Stomach (tissue), 9 donors: Measurements from ENCODE around the gene APOF. TPM values are rescaled to one million over a fixed set of nuclear protein-coding genes. Genes with fewer than 3 reads are reported as not detected.
"Not testable (repeated sequence)": the region's sequence is repeated elsewhere in the genome, so short reads cannot be mapped to it uniquely, and the experiment has no call there.

Experiments
- DNase-seq, 2 donors: peaks; one replicate each; pipeline versions ENCODE4 v3.0.0 to v3.0.0-alpha.2; 2013 to 2019
- H3K27ac ChIP-seq, 5 donors: fragments of 200-600 bp in 4 of 5; sonication (generic) in 4 of 5; one replicate each; pipeline ENCODE4 v1.5.1; 2013 to 2019; ENCODE audit warnings: mild to moderate bottlenecking in 1 of 5, moderate library complexity in 1 of 5
- H3K27me3 ChIP-seq, 3 donors: fragments of 200-600 bp; sonication (generic); one replicate each; pipeline ENCODE4 v1.5.1; 2017 to 2019; ENCODE audit warnings: mixed run types in 1 of 3
- H3K36me3 ChIP-seq, 4 donors: fragments of 200-600 bp; sonication (generic); 1 replicate in 3 of 4; 2 replicates in 1 of 4; pipeline ENCODE4 v1.5.1; 2016 to 2019
- H3K4me1 ChIP-seq, 4 donors: fragments of 200-600 bp; sonication (generic); one replicate each; pipeline ENCODE4 v1.5.1; 2016 to 2019
- H3K4me3 ChIP-seq, 4 donors: fragments of 200-600 bp; sonication (generic) in 3 of 4; one replicate each; pipeline ENCODE4 v1.5.1; 2016 to 2019; ENCODE audit warnings: mild to moderate bottlenecking in 1 of 4
- H3K9me3 ChIP-seq, 4 donors: fragments of 200-600 bp; sonication (generic); one replicate each; pipeline ENCODE4 v1.5.1; 2016 to 2019
- CTCF ChIP-seq, 7 experiments: fragments of 450-650 bp in 4 of 7; fragments of 200-600 bp in 3 of 7; sonication (generic) in 3 of 7; IDR thresholded peaks; one replicate each; pipeline ENCODE4 v1.5.1; 2016 to 2019; ENCODE audit warnings: antibody characterized with exemption in 7 of 7, control low read depth in 2 of 7, mild to moderate bottlenecking in 1 of 7
- EP300 ChIP-seq: sonication (generic); formaldehyde crosslinking; IDR thresholded peaks from one replicate; pipeline ENCODE4 v1.6.1; 2017; ENCODE audit warnings: antibody characterized with exemption
- POLR2A ChIP-seq, 4 donors: fragments of 450-650 bp; IDR thresholded peaks; one replicate each; pipeline ENCODE4 v1.6.1; 2016; ENCODE audit warnings: antibody characterized with exemption in 4 of 4, control low read depth in 2 of 4, mild to moderate bottlenecking in 1 of 4, moderate library complexity in 1 of 4
- POLR2AphosphoS5 ChIP-seq, 3 donors: sonication (generic); formaldehyde crosslinking; IDR thresholded peaks; one replicate each; pipeline ENCODE4 v1.6.1; 2016; ENCODE audit warnings: antibody characterized with exemption in 3 of 3
- WGBS, 5 donors: extraction: QIAGEN DNeasy Blood & Tissue Kit in 3 of 5; methylation state at CpG; one replicate each; pipeline versions ENCODE4 v1.1.5 to v1.1.7; 2013 to 2018; 5-methylcytosine and 5-hydroxymethylcytosine counted together
- intact Hi-C: fragments of 100-400 bp; cut with DNase I; formaldehyde crosslinking; loops from one replicate; pipeline ENCODE4 v1.15.1; 2023; ENCODE audit warnings: low total_unique reads
- polyA plus RNA-seq, 3 donors: library from polyadenylated mRNA; stranded (reverse); fragments of 200-250 nt; gene quantifications; one replicate each; pipeline ENCODE4 v1.2.3, GENCODE V29; 2013
- total RNA-seq, 5 donors: library from RNA; depleted of rRNA; stranded (reverse); fragments of >200 nt; gene quantifications; one replicate each; pipeline versions ENCODE4 v1.1.0 to v1.2.3, GENCODE V29; 2014 to 2016
- donor health status: healthy with polysubstance abuse.
- donor health status: Bipolar disorder and iron deficiency.
- donor health status: healthy.

Gene APOF
- total and polyA plus RNA-seq, 8 donors: not detected

GRCh38 chr12:56408799-56409417, 46.3 kb upstream of the APOF start:
- Histone ChIP-seq H3K4me1 (no peaks in the 10 kb centered on the region), H3K4me3 (no peak overlapping the region), H3K27me3 (no peaks in the 10 kb centered on the region), H3K36me3 (no peaks in the 10 kb centered on the region), H3K27ac (no peak overlapping the region), H3K9me3 (no peaks in the 10 kb centered on the region)
- DNase-seq: no peak
- TF ChIP-seq POLR2AphosphoS5 (IDR thresholded peaks at IDR 0.05): no peak
- TF ChIP-seq POLR2A (IDR thresholded peaks at IDR 0.05): no peak
- TF ChIP-seq CTCF (IDR thresholded peaks at IDR 0.05): no peak
- TF ChIP-seq EP300: no peak
- 81 to 89% (median 85%) methylated on average over 5 of the region's 5 CpGs for WGBS, 5 donors
- intact Hi-C loops: no loop called here

- H3K4me1 ChIP-seq, H3K27me3 ChIP-seq, H3K36me3 ChIP-seq, DNase-seq, H3K4me3 ChIP-seq, intact Hi-C loops, H3K27ac ChIP-seq, H3K9me3 ChIP-seq: not testable (repeated sequence)
- 66 to 94% (median 88%) methylated on average over 3 of the region's 3 CpGs for whole genome bisulfite sequencing, 5 donors
Measured at GRCh38 chr12:56404227-56404626, 41.6 kb upstream of the APOF start.

DNA sequence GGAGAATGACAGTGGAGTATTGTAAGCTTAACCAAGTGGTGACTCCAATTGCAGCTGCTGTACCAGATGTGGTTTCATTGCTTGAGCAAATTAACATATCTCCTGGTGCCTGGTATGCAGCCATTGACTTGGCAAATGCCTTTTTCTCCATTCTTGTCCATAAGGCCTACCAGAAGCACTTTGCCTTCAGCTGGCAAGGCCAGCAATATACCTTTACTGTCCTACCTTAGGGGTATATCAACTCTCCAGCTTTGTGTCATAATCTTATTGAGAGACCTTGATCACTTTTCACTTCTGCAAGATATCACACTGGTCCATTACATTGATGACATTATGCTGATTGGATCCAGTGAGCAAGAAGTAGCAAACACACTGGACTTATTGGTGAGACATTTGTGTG, 39.0 kb upstream of the APOF start:
- H3K4me1 ChIP-seq, H3K27me3 ChIP-seq, DNase-seq, H3K4me3 ChIP-seq, intact Hi-C loops, H3K36me3 ChIP-seq, H3K27ac ChIP-seq: not testable (repeated sequence)
- peaks cover 0 to 16% (median 12%) of the 10 kb centered on the region in 4 donors for H3K9me3 ChIP-seq

- H3K4me1 ChIP-seq, H3K36me3 ChIP-seq, DNase-seq, H3K4me3 ChIP-seq, H3K27me3 ChIP-seq, intact Hi-C loops, H3K27ac ChIP-seq: not testable (repeated sequence)
- WGBS, 5 donors: 72 to 100% (median 93%) methylated on average over 1 to 2 of the region's 3 CpGs
- H3K9me3 ChIP-seq: peaks cover 0 to 16% (median 12%) of the 10 kb centered on the region in 4 donors
Measured at GRCh38 chr12:56401125-56401524, 38.5 kb upstream of the APOF start.

DNA sequence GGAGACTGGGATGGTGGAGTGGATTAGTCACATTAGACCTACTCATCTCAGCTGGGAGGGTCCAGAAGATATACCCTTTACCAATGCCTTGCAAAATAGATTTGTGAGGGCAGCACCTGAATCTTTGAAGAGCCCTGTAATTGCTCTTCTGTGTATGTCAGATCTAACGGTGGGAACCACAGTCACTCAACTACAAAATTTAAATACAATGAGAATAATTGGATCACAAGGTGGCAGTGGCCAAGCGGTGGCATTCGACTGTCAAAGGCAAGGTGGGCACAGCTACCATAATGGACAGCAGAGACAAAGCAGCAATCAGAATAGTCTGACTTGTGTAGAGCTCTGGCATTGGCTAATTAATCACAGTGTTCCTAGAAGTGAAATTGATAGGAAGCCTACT, 36.8 kb upstream of the APOF start:
- H3K4me3 ChIP-seq, intact Hi-C loops, DNase-seq, H3K36me3 ChIP-seq, H3K27ac ChIP-seq, H3K4me1 ChIP-seq, H3K27me3 ChIP-seq: not testable (repeated sequence)
- WGBS, 5 donors: 93 to 96% (median 95%) methylated on average over 3 of the region's 3 CpGs
- peaks cover 0 to 16% (median 12%) of the 10 kb centered on the region in 4 donors for H3K9me3 ChIP-seq

DNA sequence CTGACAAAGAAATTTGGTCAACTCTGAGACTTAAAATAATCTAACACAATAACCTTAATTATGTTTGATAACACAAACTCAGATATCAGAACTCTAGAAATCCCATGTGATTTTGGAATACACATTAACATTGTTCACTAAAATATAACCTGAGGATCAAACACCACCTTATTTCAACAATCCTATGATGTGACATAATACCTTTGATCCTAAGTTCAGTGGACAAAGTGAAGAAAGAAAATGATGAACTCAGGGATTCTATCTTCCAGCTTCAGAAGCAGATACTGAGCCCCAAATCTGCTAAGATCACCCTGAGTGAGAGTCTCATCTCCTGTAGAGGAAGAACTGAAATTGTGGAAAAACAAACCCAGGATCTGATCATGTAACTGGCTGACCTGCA, 35.7 kb upstream of the APOF start:
- no peak overlapping the region for H3K27ac ChIP-seq
- H3K4me1 ChIP-seq: no peaks in the 10 kb centered on the region
- no peaks in the 10 kb centered on the region for H3K27me3 ChIP-seq
- TF ChIP-seq CTCF (IDR thresholded peaks at IDR 0.05): no peak
- no peak for TF ChIP-seq POLR2A (IDR thresholded peaks at IDR 0.05)
- no peak for TF ChIP-seq EP300
- no peak for TF ChIP-seq POLR2AphosphoS5 (IDR thresholded peaks at IDR 0.05)
- H3K4me3 ChIP-seq: no peak overlapping the region
- no peaks in the 10 kb centered on the region for H3K36me3 ChIP-seq
- peaks cover 0 to 16% (median 12%) of the 10 kb centered on the region in 4 donors for H3K9me3 ChIP-seq
- no peak for DNase-seq
- intact Hi-C loops: no loop called here
